OCI-LY1 (cell line): ENCODE measurements around the gene ESAM.

Experiments
- H2AFZ ChIP-seq: fragments of 200-600 bp; sonication (generic), shearing (Covaris generic); 2 replicates; pipeline ENCODE4 v1.6.0; 2014; ENCODE audit warnings: antibody characterized with exemption, mild to moderate bottlenecking, low read length
- H3F3A ChIP-seq: fragments of 200-600 bp; sonication (generic), shearing (Covaris generic); 2 replicates; pipeline ENCODE4 v1.6.0; 2014; ENCODE audit warnings: mild to moderate bottlenecking, antibody characterized with exemption, low read length, moderate library complexity; ENCODE audit not compliant: insufficient read depth
- H3K27ac ChIP-seq: fragments of 200-600 bp; sonication (generic); 2 replicates; pipeline ENCODE4 v1.5.1; 2014; ENCODE audit warnings: low read length, mixed run types, mild to moderate bottlenecking, low read depth; ENCODE audit not compliant: poor library complexity, severe bottlenecking
- H3K27me3 ChIP-seq: fragments of 200-600 bp; sonication (generic); 2 replicates; pipeline ENCODE4 v1.6.0; 2014; ENCODE audit warnings: antibody characterized with exemption, mild to moderate bottlenecking, low read length, moderate library complexity; ENCODE audit not compliant: insufficient read depth
- H3K36me3 ChIP-seq: fragments of 200-600 bp; sonication (generic); 2 replicates; pipeline ENCODE4 v1.6.1; 2014; ENCODE audit warnings: mild to moderate bottlenecking, antibody characterized with exemption, low read length, moderate library complexity, mixed read lengths; ENCODE audit not compliant: insufficient read depth
- H3K4me1 ChIP-seq: fragments of 200-600 bp; sonication (generic); 2 replicates; pipeline ENCODE4 v1.5.1; 2014; ENCODE audit warnings: mild to moderate bottlenecking, low read length, moderate library complexity; ENCODE audit not compliant: insufficient read depth, severe bottlenecking
- H3K4me2 ChIP-seq: fragments of 200-600 bp; sonication (generic), shearing (Covaris generic); 2 replicates; pipeline ENCODE4 v1.6.1; 2014; ENCODE audit warnings: low read length
- H3K4me3 ChIP-seq: fragments of 200-600 bp; sonication (generic); 2 replicates; pipeline ENCODE4 v1.5.1; 2014; ENCODE audit warnings: low read length, low read depth, mild to moderate bottlenecking, mixed read lengths; ENCODE audit not compliant: poor library complexity, severe bottlenecking
- H3K79me2 ChIP-seq: fragments of 200-600 bp; shearing (Covaris generic); 2 replicates; pipeline ENCODE4 v1.6.1; 2016; ENCODE audit warnings: mixed run types, low read length, mixed read lengths; ENCODE audit not compliant: insufficient read depth
- H3K9ac ChIP-seq: fragments of 200-600 bp; sonication (generic), shearing (Covaris generic); 2 replicates; pipeline ENCODE4 v1.6.1; 2014; ENCODE audit warnings: mild to moderate bottlenecking, low read length, mixed read lengths
- H3K9me2 ChIP-seq: fragments of 200-600 bp; sonication (generic), shearing (Covaris generic); 2 replicates; pipeline ENCODE4 v1.6.1; 2014; ENCODE audit warnings: low read depth, mild to moderate bottlenecking, low read length, mixed read lengths
- H3K9me3 ChIP-seq: fragments of 200-600 bp; shearing (Covaris generic); 2 replicates; pipeline ENCODE4 v1.6.1; 2014; ENCODE audit warnings: low read length, mixed read lengths
- H4K20me1 ChIP-seq: fragments of 200-600 bp; sonication (generic), shearing (Covaris generic); 2 replicates; pipeline ENCODE4 v1.6.0; 2016; ENCODE audit warnings: mild to moderate bottlenecking, low read length; ENCODE audit not compliant: insufficient read depth
- CTCF ChIP-seq: fragments of 200-600 bp; sonication (generic), shearing (Covaris generic); IDR thresholded peaks from 2 replicates; pipeline ENCODE4 v1.5.1; 2017; ENCODE audit warnings: mild to moderate bottlenecking, antibody characterized with exemption, low read length, moderate library complexity, mixed read lengths
- EZH2 ChIP-seq: fragments of 200-600 bp; sonication (generic), shearing (Covaris generic); IDR thresholded peaks from 2 replicates; pipeline ENCODE4 v1.8.0; 2017; ENCODE audit warnings: borderline replicate concordance, mixed run types, mild to moderate bottlenecking, antibody characterized with exemption, low read length, moderate library complexity, mixed read lengths

The ESAM gene

GRCh38 chr11:124753205-124753604, 8.9 kb downstream of the ESAM start:
- Histone ChIP-seq H3K4me1 (no peaks in the 10 kb centered on the region), H4K20me1 (no peaks in the 10 kb centered on the region), H3K9ac (no peak overlapping the region), H3K27ac (no peak overlapping the region), H3K79me2 (no peaks in the 10 kb centered on the region), H3K4me2 (no peak overlapping the region), H3F3A (no peaks in the 10 kb centered on the region), H3K27me3 (0 out of 2 replicates have a peak, but pooled peaks cover 3% of the 10 kb centered on the region), H3K36me3 (no peaks in the 10 kb centered on the region), H3K9me2 (no peaks in the 10 kb centered on the region), H2AFZ (no peak overlapping the region), H3K9me3 (no peaks in the 10 kb centered on the region), H3K4me3 (no peak overlapping the region)
- TF ChIP-seq EZH2, result no peak
- no peak for TF ChIP-seq CTCF

GRCh38 chr11:124752471-124753102, 9.5 kb downstream of the ESAM start:
- Histone ChIP-seq H3K36me3 (no peaks in the 10 kb centered on the region), H3K4me2 (no peak overlapping the region), H3K27ac (no peak overlapping the region), H4K20me1 (no peaks in the 10 kb centered on the region), H2AFZ (no peak overlapping the region), H3F3A (no peaks in the 10 kb centered on the region), H3K79me2 (no peaks in the 10 kb centered on the region), H3K9ac (no peak overlapping the region), H3K4me3 (no peak overlapping the region), H3K9me3 (no peaks in the 10 kb centered on the region), H3K27me3 (0 out of 2 replicates have a peak, but pooled peaks cover 3% of the 10 kb centered on the region), H3K9me2 (no peaks in the 10 kb centered on the region), H3K4me1 (no peaks in the 10 kb centered on the region)
- TF ChIP-seq CTCF, result no peak
- no peak for TF ChIP-seq EZH2

- Histone ChIP-seq H3K9ac (no peak within 1 kb of the TSS), H3K4me3 (no peak within 1 kb of the TSS), H3K9me3 (no peaks in the 10 kb centered on the region), H3K27ac (no peak within 1 kb of the TSS), H3F3A (no peaks in the 10 kb centered on the region), H2AFZ (no peak within 1 kb of the TSS), H4K20me1 (no peaks in the 10 kb centered on the region), H3K79me2 (no peaks in the 10 kb centered on the region), H3K9me2 (no peaks in the 10 kb centered on the region), H3K36me3 (no peaks in the 10 kb centered on the region), H3K4me2 (no peak within 1 kb of the TSS), H3K4me1 (no peaks in the 10 kb centered on the region), H3K27me3 (0 out of 2 replicates have a peak, but pooled peaks cover 2% of the 10 kb centered on the region)
- TF ChIP-seq CTCF, result no peak
- no peak for TF ChIP-seq EZH2
Measured at GRCh38 chr11:124751741-124752470, 10.2 kb downstream of the ESAM start, which contains the start of gene VSIG2. VSIG2 (minus strand) TSS chr11:124752255; CDS start chr11:124752137, 118 bp downstream.
